MV-4-11 (cell line): ENCODE data around the gene CCDC183.
A peak's percentile ranks its signal among the peaks of the same experiment; 100 is the strongest.
"Not testable (repeated sequence)": the region's sequence is repeated elsewhere in the genome, so short reads cannot be mapped to it uniquely, and the experiment has no call there.

Experiments
- DNase-seq: peaks from one replicate; lab custom pipeline; 2025; lab: John Stamatoyannopoulos, UW

Gene CCDC183

DNA sequence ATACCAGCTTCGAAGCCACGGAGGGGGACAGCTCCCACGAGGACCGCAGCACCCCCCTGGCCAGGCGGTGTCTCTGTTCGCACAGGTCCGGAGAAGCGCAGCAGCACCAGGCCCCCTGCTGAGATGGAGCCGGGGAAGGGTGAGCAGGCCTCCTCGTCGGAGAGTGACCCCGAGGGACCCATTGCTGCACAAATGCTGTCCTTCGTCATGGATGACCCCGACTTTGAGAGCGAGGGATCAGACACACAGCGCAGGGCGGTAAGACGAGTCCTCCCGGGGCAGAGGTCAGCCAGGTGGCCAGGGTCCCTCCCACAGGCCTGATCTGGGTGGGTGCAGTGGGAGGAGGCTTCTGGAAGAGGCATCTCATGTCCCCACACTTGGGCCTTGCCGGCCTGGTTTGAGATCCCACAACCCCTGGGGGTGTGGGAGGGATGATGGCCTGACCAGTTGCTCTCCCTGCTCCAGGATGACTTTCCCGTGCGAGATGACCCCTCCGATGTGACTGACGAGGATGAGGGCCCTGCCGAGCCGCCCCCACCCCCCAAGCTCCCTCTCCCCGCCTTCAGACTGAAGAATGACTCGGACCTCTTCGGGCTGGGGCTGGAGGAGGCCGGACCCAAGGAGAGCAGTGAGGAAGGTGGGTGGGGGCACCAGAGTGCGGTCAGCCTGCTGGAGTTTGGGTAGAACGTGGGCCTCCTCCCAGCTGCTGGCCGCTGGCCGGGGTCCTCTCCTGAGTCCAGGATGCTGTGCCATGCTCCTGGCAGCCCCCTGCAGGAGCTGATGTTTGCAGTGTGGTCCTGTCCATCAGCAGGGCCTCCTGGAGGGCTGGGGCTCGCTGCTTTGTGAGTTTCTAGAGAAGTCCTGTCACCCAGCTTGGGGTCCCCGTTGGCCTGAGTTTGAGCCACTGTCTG, 43.3 kb downstream of the CCDC183 start:
- DNase-seq, result no peak

DNA sequence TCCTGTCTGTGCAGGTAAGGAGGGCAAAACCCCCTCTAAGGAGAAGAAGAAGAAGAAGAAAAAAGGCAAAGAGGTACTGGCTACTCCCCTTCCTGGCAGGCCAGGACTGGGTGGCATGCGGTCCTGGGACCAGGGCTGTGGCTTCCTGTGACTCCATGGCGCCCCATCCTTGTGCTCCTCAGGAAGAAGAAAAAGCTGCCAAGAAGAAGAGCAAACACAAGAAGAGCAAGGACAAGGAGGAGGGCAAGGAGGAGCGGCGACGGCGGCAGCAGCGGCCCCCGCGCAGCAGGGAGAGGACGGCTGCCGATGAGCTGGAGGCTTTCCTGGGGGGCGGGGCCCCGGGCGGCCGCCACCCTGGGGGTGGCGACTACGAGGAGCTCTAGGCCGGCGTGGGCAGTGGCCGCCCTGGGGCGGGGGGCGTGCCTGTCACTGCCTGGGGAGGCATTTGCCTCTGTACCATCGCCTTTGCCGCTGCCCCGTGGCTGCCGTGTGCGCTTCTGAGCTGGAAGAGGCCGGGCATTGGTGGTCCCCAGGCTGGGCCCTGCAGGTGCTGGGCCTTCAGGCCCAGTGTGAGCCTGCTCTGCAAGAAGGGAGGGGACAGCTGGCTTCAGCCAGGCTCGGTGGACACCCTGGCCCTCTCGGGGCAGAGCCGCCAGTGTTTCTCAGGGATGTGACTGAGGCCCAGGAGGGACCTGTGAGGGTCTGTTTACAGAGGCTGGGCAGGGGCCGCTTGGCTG, 44.2 kb downstream of the CCDC183 start:
- DNase-seq, result no peak

DNA sequence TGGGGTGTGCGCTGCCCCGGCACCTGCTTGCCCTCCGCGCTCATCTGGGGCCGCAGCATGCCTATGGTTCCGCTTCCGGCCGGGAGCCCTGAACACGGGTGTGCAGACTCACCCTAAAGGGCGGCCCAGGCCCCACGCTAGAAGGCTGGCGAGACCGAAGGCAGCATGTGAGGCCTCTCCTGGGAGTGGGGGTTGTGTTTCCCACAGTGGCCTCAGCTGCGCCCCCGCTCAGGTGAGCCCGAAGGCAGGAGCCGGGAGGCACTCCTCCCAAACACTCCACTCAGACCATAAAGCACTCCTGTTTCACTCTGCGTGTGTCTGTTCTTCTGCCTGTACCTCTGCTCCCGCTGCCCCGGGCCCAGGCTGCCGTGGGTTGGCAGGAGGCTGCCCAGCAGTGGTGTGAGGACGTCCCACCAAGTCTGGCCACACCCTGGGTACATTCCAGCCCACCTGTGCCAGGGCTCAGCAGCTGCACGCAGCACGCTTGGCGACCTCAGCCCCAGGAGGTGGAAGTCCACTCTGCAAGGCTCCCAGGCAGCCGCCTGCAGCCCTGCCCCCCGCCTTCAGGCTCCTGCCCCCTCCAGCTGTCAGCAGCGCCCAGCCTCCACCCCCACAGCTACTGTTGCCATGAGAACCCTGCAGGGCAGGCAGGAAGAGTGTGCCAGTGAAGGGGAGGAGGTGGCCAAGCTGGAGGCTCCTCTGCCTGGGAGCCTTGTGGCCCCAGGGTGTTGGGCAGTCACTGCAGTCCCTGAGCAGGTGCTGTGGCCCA, 44.9 kb downstream of the CCDC183 start:
- peak; percentile 29 for DNase-seq

DNA sequence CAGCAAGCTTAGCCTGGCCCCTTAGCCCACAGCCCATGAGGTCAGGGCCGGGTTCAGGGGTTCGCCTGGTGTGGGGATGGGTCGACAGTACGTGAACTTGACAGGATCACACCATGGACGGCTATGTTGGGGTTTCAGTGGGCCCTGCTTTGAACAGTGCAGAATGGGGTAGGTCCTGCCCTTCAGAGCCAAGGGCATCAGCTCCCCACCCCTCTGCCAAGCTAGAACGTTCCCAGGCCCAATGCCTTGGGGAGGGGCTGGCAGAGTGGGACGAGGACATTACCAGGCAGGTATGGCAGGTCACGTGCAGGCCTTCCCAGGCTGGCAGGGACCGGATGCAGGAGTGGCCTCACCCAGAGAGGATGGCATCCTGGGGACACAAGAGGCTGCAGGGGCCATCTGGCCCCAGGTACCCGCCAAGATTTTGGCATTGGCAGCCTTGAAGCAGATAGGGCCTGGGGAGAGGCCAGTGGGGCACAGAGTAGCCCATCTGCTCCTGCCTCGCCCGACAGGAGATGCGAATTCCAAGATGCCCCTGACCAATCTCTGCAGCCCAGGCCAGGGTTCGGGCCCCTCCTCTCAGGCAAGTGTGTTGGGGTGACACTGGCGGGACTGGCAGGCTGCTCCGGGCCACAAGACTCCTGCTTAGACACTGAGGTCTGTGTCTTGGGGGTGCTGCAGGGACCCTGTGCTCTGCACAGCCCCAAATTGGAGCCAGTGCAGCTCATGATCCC, 45.7 kb downstream of the CCDC183 start:
- DNase-seq, result not testable (repeated sequence)

DNA sequence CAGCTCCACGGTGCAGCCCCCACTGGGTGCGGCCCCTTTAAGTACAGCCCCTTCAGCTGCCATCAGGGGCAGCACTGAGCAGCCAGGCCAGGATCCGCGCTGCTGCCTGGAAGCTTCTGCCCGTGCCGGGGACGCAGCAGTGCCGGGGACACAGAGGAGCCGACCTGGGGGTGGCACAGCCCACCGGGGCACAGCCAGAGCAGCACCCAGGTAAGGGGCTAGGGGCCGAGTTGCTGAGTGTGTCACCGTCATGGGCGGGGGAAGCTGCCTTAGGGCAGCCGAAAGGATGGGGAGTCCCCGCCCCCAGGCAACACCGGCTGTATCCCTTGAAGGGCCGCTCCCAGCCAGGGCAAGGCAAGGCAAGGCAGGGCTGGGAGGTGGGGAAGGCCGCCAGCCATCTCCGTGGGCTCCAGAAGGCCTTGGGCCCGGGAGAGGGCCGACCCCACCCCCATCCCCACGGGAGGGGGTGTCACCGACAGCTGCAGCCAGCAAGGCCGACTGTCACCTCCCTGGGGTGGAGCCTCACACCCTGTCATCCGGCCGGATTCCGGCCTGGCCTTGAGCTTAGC, 46.3 kb downstream of the CCDC183 start, which contains the start of gene AJM1:
TSS of gene AJM1 (plus strand) at position 99 of the 569 bp plus-strand sequence. CDS start 1,937 bp downstream, outside the sequence.
- peak; percentile 74 for DNase-seq

DNA sequence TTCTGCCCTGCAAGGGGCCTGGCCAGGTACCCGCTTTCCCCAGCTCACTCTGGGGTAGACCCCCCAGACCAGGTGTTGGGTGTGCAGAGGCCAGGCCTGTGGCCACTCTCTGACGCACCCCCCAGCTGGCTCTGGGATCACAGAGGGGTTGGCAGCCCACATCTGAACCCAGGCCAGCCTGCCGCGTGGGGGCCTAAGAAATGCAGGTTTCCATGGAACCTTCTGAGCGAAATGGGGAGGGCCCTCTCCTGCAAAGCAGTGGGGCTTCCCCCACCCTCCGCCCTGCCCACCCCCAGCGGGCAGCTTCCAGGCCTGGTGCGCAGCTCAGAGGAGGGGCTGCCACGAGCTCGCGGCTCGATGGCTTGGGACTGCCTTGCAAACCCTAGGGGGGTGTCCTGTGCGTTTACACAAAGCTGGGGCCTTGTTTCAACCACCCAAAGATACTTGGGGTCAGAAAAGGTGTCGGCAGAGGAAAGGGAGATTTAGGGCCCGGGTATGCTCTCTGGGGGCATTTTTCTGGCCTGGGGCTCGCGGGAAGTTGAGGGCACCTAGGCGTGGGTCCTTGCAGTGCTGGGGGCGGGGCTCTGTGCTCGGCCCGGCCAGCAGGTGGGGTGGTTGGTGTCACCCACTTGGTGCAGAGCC, 47.1 kb downstream of the CCDC183 start:
- DNase-seq, result not testable (repeated sequence)

DNA sequence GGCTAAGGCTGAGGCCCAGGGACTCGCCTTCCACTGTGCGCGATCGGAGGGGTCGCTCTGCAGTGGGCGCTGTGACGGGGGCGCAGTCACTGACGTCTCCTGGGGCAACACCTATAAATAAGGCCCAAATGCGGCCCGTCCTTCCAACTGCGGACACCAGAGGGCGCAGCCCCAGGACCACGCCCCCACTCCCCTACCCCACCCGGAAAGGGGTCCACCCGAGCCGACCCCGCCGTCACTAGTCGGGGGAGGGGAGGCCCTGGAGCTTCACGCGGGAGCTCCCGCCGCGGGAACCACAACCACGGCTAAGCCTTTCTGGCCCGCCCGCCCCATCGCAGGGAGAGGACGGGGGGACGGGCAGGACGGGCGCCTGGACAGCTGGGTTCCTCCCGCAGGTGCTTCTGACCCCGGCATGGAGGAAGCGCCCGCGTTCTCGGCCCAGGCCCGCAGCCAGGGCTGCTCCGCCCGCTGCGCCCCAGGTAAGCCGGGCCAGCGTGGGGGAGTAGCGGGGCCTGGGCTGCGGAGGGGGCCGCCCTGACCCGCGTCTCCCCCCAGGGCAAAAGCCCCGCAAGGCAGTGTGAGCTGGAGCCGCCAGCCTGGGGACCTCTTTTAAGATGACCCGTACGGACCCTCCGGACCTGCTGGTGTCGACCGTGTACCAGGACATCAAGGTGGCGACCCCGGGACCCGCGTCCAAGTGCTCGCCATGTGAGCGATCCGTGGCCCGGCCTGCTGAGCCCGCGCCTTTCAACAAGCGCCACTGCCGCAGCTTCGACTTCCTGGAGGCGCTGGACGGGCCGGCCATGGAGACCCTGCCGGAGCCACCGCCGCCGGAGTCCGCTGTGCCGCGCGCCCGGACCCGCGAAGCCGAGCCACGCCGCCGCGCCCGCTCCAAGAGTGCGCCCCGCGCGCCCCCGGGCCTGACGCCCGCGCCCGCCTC, 47.9 kb downstream of the CCDC183 start:
- not testable (repeated sequence) for DNase-seq

DNA sequence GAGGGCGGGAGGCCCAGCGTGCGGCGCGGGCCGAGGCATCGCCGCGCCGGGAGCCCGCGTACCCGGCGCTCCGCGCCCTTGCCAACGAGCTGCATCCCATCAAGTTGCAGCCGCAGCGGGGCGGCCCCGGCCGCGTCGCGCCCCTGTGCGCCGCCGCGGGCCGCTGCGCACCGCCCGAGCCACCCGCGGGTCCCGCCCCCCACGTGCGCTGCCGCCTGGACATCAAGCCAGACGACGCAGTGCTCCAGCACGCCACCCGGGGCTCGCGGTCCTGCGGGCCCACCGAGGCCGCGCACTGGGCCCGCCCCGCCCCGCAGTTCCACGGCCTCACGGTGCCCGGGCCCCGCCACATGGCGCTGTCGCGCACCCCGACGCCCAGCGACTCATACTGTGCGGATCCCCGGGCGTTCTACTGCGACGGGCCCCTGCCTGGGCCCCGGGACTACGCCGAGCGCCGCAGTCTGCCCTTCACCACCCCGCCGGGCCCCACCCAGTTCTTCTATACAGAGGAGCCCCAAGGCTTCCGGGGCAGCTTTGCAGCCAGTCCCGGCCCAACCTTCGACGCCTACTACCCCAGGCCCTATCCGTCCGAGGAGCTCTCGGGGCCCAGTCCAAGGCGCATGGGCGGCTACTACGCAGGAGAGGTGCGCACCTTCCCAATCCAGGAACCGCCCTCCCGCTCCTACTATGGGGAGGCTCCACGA, 48.8 kb downstream of the CCDC183 start:
- no peak for DNase-seq

DNA sequence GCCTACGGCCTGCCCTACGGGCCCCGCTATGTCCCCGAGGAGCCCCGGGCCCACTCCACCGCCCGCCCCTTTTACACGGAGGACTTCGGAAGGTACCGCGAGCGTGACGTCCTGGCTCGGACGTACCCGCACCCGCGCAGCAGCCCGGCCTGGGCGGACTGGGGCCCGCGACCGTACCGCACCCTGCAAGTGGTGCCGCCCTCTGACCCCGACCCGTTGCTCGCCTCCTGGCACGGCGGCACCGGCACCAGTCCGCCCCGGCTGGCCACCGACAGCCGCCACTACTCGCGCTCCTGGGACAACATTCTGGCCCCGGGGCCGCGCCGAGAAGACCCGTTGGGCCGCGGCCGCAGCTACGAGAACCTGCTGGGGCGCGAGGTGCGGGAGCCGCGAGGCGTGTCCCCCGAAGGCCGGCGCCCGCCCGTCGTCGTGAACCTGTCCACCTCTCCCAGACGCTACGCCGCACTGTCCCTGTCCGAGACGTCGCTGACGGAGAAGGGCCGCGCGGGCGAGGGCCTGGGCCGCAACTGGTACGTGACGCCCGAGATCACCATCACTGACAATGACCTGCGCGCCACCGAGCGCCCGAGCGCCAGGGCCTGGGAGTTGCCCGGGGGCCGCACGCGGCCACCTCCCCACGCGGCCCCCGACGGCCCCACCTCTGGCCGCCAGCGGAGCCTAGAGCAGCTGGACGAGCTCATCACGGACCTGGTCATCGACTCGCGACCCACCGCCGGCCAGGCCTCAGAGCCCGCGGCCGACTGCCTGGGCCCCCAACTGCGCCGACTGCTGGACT, 49.5 kb downstream of the CCDC183 start:
- no peak for DNase-seq

DNA sequence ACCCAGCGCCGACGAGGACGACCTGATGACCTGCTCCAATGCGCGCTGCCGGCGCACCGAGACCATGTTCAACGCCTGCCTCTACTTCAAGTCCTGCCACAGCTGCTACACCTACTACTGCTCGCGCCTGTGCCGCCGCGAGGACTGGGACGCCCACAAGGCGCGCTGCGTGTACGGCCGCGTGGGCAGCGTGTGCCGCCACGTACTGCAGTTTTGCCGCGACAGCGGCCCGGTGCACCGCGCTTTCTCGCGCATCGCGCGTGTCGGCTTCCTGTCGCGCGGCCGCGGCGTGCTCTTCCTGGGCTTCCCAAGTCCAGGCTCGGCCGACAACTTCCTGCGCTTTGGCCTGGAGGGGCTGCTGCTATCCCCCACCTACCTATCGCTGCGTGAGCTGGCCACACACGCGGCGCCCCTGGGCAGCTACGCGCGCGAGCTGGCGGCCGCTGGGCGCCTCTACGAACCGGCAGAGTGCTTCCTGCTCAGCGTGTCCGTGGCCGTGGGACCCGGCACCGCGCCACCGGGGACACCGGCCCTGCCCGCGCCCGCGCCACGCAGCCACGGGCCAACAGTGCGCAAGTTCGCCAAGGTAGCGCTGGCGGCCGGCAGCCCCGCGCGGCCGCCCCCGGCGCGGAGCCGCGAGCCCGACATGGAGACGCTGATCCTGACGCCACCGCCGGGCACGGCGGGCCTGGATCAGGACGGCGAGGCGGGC, 50.4 kb downstream of the CCDC183 start:
- DNase-seq, result no peak

DNA sequence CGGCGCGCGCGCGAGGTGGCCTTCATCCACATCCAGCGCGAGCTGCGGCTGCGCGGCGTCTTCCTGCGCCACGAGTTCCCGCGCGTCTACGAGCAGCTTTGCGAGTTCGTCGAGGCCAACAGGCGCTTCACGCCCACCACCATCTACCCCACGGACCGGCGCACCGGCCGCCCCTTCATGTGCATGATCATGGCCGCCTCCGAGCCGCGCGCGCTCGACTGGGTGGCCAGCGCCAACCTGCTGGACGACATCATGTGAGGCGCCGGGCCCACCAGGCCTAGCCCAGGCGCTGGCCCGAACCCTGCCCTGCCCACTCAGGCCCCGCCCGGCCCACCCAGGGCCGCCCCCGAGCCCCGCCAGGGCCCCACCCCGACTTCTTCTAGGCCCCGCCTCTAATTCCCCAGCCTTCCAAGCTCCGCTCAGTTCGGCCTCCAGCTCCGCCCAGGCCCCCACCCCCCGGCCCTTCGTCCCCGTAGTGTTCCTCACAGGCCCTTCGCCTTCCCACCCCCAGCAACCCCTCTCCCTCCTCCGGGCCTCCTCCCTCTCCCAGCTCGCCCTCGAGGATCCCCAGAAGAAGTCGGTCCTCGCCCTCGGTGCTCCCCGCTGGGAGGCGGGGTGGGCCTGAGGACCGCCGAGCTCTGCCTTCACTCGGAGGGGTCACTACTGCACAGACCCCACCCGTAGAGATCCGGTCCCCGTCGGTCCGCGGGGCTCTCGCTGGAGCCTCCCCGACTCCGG, 51.1 kb downstream of the CCDC183 start:
- DNase-seq, result peak; percentile 35

DNA sequence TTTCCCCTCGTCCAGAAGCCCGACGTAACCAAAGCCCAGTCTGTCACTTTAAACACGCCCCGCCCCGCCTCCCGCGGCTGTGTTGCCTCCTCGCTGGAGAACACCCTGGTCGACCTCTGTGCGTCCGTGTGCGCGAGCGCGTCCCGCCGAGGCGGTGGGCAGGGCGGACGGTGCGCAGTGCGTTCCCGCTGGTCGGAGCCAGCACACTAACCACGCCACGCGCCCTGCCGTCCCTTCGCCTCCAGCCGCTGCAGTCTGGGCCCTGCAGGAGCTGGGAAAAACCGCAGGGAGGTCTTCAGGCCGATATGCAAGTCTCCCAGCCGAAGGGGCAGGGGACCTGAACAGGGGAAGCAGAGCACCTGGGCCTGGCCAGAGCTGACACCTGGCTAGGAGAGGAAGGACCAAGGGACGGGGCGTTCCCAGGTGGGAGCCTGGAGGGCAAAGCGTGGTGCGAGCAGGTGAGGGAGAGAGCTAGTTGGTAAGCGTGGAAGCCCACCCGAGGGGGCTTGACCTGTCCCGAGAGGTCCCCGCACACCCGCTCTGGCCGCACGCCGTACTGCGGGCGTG, 51.8 kb downstream of the CCDC183 start:
- DNase-seq, result peak; percentile 85

DNA sequence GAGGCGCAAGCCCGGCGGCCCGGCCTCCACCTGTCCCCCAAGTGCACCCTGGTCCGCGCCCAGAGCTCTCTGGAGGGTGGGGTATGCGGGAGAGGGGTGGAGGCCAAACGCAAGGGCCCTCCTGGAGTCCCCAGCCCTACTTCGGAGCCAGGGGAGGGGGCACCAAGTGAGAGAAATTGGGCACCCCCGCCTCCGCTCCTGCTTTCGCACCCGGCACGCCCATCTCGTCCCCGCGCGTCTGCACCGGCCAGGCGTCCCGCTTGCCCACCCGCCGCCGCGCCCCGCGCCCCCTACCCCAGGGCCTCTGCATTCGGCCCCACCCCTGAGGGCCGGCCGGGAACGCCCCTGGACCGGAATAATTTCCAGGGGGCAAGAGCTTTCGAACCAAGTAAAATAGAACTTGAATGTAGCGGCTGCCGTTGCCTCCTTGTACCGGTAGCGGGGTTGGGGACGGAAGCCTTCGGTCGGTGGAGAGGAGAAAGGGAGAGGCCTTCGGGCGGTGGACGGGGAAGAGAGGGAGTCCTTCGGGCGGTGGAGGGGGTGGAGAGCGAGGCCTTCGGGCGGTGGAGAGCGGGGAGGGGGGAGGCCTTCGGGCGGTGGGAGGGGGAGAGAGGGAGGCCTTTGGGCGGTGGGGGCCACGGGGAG, 52.4 kb downstream of the CCDC183 start:
- DNase-seq, result peak; percentile 36

DNA sequence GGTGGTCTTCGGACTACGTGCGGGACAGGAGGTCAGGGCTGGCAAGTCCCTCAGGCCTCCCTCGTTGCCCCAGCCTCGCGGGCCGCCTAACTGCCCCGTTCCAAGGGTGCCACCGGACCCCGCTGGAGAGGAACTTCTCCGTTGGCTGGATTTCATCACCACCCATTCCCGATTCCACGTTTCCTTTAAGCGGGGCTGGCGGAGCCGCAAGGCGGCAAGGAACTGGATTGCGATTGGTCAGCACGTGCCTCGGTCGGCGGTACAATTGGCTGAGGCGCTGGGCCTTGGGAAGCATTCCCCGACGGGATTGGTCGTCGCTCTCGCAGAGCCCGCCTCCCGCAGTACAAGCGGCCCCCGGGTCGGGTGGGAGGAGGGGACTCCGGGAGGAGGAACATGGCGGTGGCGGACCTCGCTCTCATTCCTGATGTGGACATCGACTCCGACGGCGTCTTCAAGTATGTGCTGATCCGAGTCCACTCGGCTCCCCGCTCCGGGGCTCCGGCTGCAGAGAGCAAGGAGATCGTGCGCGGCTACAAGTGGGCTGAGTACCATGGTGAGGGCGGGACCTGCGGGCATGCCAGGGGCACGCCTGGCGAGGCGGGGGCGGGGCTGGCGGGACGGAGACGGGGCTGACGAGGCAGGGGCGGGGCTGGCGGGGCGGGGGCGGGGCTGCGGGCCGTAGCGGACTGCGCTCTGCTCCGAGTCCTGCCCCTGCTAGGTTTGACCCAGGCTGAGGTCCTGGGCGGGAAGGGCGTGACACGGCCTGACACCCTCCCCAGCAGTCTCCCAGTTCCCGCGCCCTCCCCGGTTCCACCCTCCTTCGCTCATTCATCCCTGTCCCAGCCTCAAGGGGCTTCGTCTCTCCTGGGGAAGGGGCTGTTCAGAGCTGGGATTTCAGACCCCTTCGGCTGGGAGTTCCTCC, 53.2 kb downstream of the CCDC183 start, which contains the start of gene PHPT1:
TSS of gene PHPT1 (plus strand) at position 372 of the 922 bp plus-strand sequence. CDS start at position 394, 22 bp downstream.
- peak; percentile 99 for DNase-seq
